Loucy (cell line): ENCODE data around the gene NTF4.
A peak's percentile ranks its signal among the peaks of the same experiment; 100 is the strongest.
"Not testable (repeated sequence)": the region's sequence is repeated elsewhere in the genome, so short reads cannot be mapped to it uniquely, and the experiment has no call there.

Source experiments
- H2AFZ ChIP-seq: fragments of 200-600 bp; sonication (generic); 2 replicates; pipeline ENCODE4 v1.6.0; 2016; ENCODE audit warnings: antibody characterized with exemption, mild to moderate bottlenecking, low read length, moderate library complexity
- H3F3A ChIP-seq: fragments of 200-600 bp; 2 replicates; pipeline ENCODE4 v1.6.0; 2016; ENCODE audit warnings: antibody characterized with exemption, low read depth, mild to moderate bottlenecking
- H3K27me3 ChIP-seq: fragments of 200-600 bp; sonication (generic); 2 replicates; pipeline ENCODE4 v1.6.1; 2014; ENCODE audit warnings: low read length, mild to moderate bottlenecking; ENCODE audit not compliant: insufficient read depth, poor library complexity, severe bottlenecking
- H3K36me3 ChIP-seq: fragments of 200-600 bp; sonication (generic); 2 replicates; pipeline ENCODE4 v1.6.1; 2016; ENCODE audit warnings: low read length; ENCODE audit not compliant: insufficient read depth
- H3K4me1 ChIP-seq: fragments of 200-600 bp; sonication (generic); 2 replicates; pipeline ENCODE4 v1.5.1; 2014; ENCODE audit warnings: low read length, mild to moderate bottlenecking; ENCODE audit not compliant: insufficient read depth, poor library complexity, severe bottlenecking
- H3K4me2 ChIP-seq: fragments of 200-600 bp; sonication (generic); 2 replicates; pipeline ENCODE4 v1.6.0; 2014; ENCODE audit warnings: antibody characterized with exemption, low read length, low read depth, mild to moderate bottlenecking; ENCODE audit not compliant: poor library complexity, severe bottlenecking
- H3K4me3 ChIP-seq: fragments of 200-600 bp; sonication (generic); 2 replicates; pipeline ENCODE4 v1.5.1; 2014; ENCODE audit warnings: low read length, mild to moderate bottlenecking, mixed read lengths; ENCODE audit not compliant: poor library complexity, severe bottlenecking
- H3K79me2 ChIP-seq: fragments of 200-600 bp; sonication (generic); 2 replicates; pipeline ENCODE4 v1.6.1; 2014; ENCODE audit warnings: low read length; ENCODE audit not compliant: insufficient read depth
- H3K9ac ChIP-seq: fragments of 200-600 bp; sonication (generic); 2 replicates; pipeline ENCODE4 v1.6.0; 2014; ENCODE audit warnings: mild to moderate bottlenecking, low read depth, low read length, moderate library complexity; ENCODE audit not compliant: poor library complexity, severe bottlenecking
- H3K9me2 ChIP-seq: fragments of 200-600 bp; sonication (generic); replicated peaks from 2 replicates; pipeline ENCODE4 v1.6.1; 2016; ENCODE audit warnings: low read depth, low read length, mixed read lengths
- H3K9me3 ChIP-seq: fragments of 200-600 bp; sonication (generic); 2 replicates; pipeline ENCODE4 v1.6.1; 2014; ENCODE audit warnings: mild to moderate bottlenecking, antibody characterized with exemption, low read length, low read depth; ENCODE audit not compliant: insufficient read depth
- H4K20me1 ChIP-seq: fragments of 200-600 bp; sonication (generic); 2 replicates; pipeline ENCODE4 v1.6.0; 2014; ENCODE audit warnings: antibody characterized with exemption, low read length, mild to moderate bottlenecking; ENCODE audit not compliant: insufficient read depth, poor library complexity, severe bottlenecking
- CTCF ChIP-seq: fragments of 200-600 bp; sonication (generic); conservative IDR thresholded peaks from 2 replicates; pipeline ENCODE4 v1.5.1; 2014; ENCODE audit warnings: mild to moderate bottlenecking, antibody characterized with exemption, low read length

The NTF4 gene

GRCh38 chr19:49036815-49037214 lies 27.8 kb downstream of the NTF4 start, which contains the start of gene CGB1:
CGB1 (minus strand) TSS chr19:49036895; CDS start chr19:49036711, 184 bp downstream.
- not testable (repeated sequence) for H3K4me3 ChIP-seq, H3K9me3 ChIP-seq, H3K4me2 ChIP-seq, H3K79me2 ChIP-seq, H3K9ac ChIP-seq, H3F3A ChIP-seq, H4K20me1 ChIP-seq, H2AFZ ChIP-seq, H3K36me3 ChIP-seq, H3K4me1 ChIP-seq, H3K27me3 ChIP-seq, H3K9me2 ChIP-seq
- peak; percentile 70 for TF ChIP-seq CTCF

- not testable (repeated sequence) for H3K79me2 ChIP-seq, H3K9me2 ChIP-seq, H3K4me3 ChIP-seq, H4K20me1 ChIP-seq, H3K36me3 ChIP-seq, H3K9me3 ChIP-seq, H3K27me3 ChIP-seq, H2AFZ ChIP-seq, H3F3A ChIP-seq, H3K9ac ChIP-seq, H3K4me2 ChIP-seq, H3K4me1 ChIP-seq
- peak; percentile 56 for TF ChIP-seq CTCF
Measured at GRCh38 chr19:49031642-49032301, 32.8 kb downstream of the NTF4 start, which contains the start of gene CGB2. CGB2 (plus strand) TSS chr19:49031890; CDS start chr19:49032096, 206 bp downstream.

GRCh38 chr19:49030323-49030722 lies 34.3 kb downstream of the NTF4 start:
- not testable (repeated sequence) for H4K20me1 ChIP-seq, H3K9me2 ChIP-seq, H3K4me1 ChIP-seq, H3K9me3 ChIP-seq, H3K4me3 ChIP-seq, H3F3A ChIP-seq, H3K4me2 ChIP-seq, H3K36me3 ChIP-seq, H2AFZ ChIP-seq, H3K27me3 ChIP-seq, H3K9ac ChIP-seq, H3K79me2 ChIP-seq

GRCh38 chr19:49029749-49030148 lies 34.9 kb downstream of the NTF4 start:
- H3K4me2 ChIP-seq, H3K9me2 ChIP-seq, H3K9ac ChIP-seq, H3K4me3 ChIP-seq, H3F3A ChIP-seq, H3K36me3 ChIP-seq, H4K20me1 ChIP-seq, H3K9me3 ChIP-seq, H2AFZ ChIP-seq, H3K79me2 ChIP-seq, H3K27me3 ChIP-seq, H3K4me1 ChIP-seq: not testable (repeated sequence)

GRCh38 chr19:49028686-49029085 lies 35.9 kb downstream of the NTF4 start:
- H3K79me2 ChIP-seq, H3K4me3 ChIP-seq, H3K9me2 ChIP-seq: not testable (repeated sequence)

GRCh38 chr19:49025599-49025998 lies 39.0 kb downstream of the NTF4 start:
- H3K9me2 ChIP-seq, H3K4me3 ChIP-seq, H3F3A ChIP-seq, H3K36me3 ChIP-seq, H3K27me3 ChIP-seq, H3K4me2 ChIP-seq, H4K20me1 ChIP-seq, H3K9ac ChIP-seq, H2AFZ ChIP-seq, H3K9me3 ChIP-seq, H3K79me2 ChIP-seq, H3K4me1 ChIP-seq: not testable (repeated sequence)

More at GRCh38 chr19:49028686-49029085, 35.9 kb downstream of the NTF4 start:
- not testable (repeated sequence) for H4K20me1 ChIP-seq, H3K9ac ChIP-seq, H2AFZ ChIP-seq, H3K27me3 ChIP-seq, H3F3A ChIP-seq, H3K4me1 ChIP-seq, H3K36me3 ChIP-seq, H3K9me3 ChIP-seq, H3K4me2 ChIP-seq
